ENCODE measurements around the gene MBNL1.

GRCh38 chr3:152267831-152268554, 736 bp upstream of the MBNL1 start:
- TF ChIP-seq HOMEZ (CRISPR knock-in tag; IDR thresholded peaks at IDR 0.05; ENCODE audit: low read depth), result no peak
- TF ChIP-seq ZNF431 (CRISPR knock-in tag; IDR thresholded peaks at IDR 0.05; ENCODE audit: borderline replicate concordance, low read depth), result no peak
- no peak for TF ChIP-seq FLYWCH1 (CRISPR knock-in tag; IDR thresholded peaks at IDR 0.05)
- TF ChIP-seq PREB (CRISPR knock-in tag; IDR thresholded peaks at IDR 0.05), result no peak
- no peak for TF ChIP-seq FOXC1 (CRISPR knock-in tag; IDR thresholded peaks at IDR 0.05; ENCODE audit: borderline replicate concordance)
- TF ChIP-seq TEAD2 (CRISPR knock-in tag; IDR thresholded peaks at IDR 0.05), result no peak
- TF ChIP-seq ZBTB20 (CRISPR knock-in tag; IDR thresholded peaks at IDR 0.05; ENCODE audit: borderline replicate concordance, low read depth), result no peak
